ENCODE data around the gene VTI1A.

The VTI1A gene

DNA sequence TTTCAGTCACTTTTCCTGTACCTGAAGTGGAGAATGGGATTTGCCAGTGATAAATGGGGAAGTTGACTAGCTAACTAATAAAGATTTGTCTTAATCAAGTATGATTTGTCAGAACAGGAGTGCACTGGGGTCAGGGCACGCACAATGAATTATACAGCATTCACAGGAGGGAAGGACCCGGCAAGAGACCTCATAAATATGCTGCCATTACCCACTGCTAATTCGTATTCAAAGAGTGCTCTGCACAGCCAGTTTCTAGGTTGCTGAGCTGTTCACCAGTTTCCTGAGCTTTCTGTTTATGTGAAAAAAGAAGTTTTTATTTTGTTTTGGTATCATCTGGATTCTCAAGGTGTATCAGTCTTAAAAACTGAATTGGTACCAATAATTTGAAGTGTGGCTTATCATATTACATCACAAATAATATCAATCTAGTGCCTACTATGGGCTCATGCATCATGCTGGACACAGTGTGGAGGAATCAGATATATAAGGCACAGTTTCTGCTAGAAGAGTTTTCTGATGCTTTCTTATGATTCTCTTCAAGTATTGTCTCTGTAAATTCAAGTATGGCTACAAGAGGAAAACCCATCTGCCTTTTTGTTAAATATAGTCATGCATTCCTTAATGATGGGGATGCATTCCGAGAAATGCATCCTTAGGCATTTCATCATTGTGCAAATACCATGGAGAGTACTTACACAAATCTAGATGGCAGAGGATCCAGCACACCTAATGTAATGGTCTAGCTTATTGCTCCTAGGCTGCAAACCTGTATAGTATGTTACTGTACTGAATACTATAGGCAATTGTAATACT is 202.2 kb downstream of the VTI1A start:
- no peak for DNase-seq

DNA sequence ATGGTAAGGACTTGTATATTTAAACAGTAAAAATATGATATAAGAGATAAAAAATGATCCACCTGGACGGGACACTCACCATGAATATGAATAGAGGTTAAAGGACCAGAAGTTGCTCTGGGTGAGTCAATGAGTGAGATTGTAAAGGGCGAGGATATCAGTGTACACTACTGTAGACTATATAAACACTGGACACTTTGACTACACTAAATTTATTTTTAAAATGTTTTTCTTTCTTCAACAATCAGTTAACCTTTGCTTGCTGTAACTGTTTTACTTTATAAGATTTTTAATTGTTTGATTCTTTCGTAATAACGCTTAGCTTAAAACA is 202.8 kb downstream of the VTI1A start:
- DNase-seq: no peak

DNA sequence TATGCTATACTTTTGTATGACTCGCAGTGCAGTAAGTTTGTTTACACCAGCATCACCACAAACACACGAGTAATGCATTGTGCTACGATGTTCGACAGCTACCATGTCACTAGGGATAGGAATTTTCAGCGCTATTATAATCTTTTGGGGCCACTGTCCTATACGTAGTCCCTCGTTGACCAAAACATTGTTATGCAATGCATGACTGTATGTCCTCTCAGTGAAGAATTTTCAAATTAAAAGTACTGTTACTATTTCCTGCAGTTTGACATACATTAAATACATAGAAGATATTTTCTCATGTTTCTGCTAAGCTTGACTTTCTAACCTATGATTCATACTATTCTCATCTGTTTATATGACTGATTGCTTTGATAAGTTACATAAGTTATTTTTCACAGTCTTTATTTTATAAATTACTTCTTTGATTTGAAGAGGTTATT is 203.6 kb downstream of the VTI1A start:
- DNase-seq: no peak

DNA sequence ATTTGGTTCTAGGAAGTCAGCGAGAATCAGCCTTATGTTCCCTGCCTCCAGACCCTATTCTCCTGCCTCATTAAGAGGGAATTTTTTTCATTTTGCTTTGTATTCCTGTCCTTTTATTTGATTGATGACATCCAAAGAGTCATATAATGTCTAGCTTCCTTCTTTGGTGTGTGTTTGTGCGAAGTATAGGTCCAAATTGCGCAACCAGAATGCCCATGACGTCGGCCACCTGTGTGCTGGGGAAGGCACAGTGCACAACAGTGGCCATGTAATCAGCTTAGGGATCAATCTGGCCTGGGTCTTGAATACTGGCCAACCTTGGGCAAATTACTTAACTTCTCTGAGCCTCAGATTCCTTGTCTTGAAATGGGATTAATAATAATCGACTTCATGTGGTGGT is 206.2 kb downstream of the VTI1A start:
- DNase-seq: no peak

DNA sequence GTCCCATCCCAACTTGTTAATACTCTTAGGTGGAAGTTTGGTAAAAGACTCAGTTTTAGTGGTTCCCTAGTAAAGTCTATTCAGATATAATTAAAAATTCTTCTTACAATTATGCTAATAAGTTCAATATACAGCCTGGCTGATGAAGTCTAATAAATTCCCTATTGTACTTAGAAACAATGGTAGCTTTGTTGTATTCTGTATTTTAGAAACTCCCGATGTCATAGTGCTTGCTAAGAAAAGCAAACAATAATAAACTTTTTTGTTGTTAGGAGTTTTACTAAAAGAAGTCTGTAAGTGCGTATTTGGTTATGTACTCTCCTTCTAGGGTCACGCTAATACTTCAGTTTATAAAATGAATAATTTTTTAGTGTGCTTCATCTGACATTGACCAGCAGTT is 206.8 kb downstream of the VTI1A start:
- no peak for DNase-seq

DNA sequence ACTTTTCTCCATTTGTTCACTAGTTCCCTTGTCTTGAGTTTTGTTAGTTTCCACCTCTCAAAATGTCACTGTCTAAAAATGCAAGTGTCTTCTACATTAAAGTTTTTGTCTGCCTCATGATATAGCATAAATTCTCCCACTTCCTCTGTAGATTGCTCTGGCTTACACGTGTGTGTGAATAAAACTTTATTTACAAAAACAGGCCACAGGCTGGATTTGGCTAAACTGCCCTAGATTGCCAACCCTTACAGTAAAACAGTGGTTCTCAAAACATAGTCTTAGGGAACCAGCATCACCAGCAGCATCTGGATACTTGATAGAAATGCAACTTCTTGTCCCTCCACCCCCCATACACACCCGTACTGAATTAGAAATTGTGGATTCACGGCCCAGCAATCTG is 207.8 kb downstream of the VTI1A start:
- no peak for DNase-seq

DNA sequence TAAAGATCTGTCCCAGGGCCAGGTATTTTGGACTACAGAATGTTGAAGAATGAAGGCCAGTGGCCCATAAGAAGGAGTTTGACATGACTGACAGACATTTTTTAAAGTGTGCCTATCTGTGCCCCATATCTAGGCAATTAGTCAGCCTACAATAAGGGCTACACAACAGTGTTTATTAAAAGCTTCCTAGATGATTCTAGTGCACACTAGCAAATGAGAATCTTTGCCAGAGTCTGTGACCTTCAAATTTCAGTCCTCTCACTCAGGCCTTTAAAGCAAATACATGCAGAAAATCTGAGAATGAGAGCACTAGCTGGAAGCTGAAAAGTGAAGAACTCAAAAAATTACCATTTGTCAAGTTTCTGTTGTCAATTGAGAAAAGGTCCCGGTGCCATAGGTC is 208.7 kb downstream of the VTI1A start:
- DNase-seq: no peak

DNA sequence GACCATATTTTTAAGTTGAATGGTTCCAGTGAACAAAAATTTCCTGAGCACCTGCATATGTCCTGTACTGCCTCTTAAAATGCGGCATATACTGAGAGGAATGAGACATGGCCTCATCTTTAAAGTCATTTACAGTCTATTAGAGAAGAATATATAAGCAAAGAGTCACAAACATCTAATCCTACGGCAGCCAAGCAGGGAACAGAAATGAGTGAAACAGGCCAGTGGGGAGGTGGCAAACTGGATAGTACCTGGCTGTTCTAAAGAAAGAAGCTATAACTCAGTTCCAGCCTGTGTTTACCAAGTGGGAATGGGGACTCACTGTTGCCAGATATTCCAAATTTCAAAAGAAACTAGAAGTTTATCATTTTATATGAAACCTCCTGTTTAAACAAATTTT is 211.4 kb downstream of the VTI1A start:
- no peak for DNase-seq

DNA sequence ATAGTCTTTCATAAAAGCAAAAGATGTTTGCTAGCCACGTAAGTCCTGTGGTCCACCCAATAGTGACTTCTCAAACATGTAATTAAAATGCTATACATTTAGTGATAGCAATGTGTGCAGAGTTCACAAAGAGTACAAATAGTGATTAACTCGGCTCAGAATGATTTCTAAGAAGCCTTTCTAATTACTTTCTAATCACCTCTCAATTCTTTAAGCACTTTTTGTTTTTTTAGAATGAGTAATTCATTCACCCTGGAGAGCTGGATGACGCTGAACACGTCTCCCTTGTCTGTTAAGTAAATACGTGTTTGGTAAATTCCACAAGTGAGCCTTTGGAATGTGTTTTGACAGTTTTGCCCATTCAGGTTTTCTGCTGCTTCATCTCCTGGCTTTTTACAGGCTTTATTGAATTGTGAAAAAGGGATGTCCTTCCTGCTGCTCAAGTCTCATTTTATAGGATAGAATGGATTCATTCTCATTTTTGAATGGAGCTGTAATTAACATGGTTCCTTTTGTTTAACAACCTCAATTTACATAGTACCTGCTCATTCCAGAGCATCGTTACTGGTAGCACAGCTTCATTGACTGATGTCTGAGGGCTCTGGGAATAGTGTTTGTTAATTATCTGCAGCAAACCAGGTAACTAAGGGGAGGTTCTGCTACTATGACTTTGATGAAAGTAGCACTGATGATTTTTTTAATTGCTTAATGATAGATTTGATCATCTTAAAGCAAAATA is 212.1 kb downstream of the VTI1A start:
- no peak for DNase-seq

DNA sequence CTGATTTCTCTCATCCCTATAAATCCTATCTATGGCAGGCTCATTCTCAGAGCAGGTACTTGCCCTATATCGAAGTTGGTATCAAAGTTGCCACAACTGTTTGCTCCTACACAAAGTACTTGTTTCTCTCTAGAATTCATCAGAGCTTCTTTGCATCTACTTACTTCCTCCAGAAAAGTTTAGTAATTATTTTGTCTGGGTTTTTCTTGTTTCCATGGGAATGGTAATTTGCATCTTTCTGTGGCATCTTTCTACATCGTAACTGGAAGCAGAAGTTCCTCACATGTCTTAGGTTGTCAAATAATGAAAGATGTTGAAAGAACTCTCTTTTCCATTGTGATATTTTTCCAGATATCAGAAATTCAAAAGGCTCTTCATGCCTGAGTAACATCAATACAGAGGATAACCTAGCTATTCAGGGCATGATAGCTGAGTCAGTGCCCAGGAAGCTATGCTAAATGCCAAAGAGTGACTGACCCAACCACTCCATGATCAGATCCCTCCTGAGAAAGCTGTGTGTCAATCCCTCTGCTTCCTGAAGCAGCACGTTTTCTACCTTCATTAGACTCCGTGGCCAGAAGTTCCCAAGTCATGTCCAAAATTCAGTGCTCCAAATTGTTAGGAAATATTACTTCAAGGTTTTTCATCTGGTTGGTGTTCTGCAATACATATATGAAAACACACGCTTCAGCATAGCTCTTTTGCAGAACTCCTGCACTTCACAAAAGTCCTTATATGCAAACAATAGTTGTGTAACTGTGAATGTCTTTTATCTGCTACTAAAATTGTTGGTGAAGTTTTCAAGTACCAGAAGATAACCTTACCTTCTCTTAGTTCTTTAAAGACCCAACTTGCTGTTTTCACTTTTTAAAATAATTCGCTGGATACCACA is 216.5 kb downstream of the VTI1A start:
- DNase-seq: no peak

DNA sequence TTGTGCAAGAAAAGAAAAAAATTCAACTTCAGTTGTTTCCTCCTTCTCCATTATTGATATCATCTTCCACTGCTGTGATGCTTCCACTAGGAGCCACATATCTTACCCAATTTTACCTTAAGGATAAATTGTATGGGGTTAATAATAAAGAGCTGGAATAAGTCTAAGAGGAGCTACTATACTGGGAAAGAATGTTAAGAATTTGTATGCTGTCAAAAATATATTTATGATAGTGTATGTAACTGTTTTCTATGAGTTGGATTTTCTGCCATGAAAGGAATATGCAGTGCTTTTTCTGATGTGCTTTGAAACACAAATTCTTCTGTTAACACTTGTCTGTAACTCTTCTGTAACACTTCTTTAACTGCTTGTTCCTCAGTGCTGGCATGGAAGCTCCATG is 219.1 kb downstream of the VTI1A start:
- DNase-seq: no peak

DNA sequence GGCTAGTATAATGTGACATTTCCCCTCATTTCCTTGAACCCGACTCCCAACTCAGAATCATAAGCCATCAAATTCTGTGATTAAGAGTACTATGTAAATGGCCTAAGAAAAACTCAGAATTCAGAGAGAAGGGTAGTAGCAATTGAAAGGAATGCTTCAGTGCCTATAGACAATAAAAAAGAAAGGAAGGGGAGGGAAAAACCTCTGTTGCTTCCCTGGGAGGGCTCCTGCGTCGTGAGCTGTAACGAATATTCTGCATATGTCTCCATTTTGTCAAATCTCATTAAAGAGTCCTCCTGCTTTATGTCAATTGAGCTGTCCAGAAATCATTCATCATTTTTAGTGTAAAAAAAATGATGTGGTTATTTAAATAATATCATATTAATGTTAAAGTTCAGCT is 223.0 kb downstream of the VTI1A start:
- no peak for DNase-seq

DNA sequence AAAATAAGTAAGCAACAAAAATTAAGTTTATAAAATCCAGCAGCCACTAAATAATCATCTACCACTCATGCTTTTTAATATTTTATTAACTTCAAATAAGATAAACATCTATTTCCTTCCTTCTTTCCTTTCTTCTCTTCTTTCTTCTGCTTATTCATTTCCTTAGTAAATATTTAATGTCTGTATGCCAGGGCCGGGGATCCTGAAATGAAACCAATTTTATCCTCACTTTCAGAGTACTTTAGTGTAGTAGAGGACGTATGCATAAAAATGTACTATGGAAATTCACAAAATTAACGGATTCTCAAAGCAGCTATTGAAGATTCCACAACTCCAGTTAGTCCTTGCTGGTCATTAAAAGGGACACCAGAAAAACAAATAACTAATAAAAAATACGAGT is 224.7 kb downstream of the VTI1A start:
- no peak for DNase-seq

DNA sequence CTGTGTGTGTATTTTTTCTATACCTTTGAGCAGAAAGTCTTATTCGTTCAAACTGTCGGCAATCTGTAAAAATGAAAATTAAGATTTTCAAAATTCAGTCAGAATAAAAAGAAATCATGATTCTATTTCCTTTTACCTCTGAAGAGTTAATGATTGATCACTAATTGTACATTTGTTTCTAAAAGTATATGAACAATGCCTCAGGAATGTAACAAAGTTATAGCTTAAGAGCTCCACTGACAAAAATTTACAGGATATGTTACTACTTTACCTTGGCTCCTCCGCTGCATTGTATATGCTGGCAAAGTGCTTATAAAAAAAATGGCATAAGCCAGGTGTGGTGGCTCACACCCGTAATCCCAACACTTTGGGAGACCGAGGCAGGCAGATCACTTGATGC is 225.7 kb downstream of the VTI1A start:
- DNase-seq: no peak

DNA sequence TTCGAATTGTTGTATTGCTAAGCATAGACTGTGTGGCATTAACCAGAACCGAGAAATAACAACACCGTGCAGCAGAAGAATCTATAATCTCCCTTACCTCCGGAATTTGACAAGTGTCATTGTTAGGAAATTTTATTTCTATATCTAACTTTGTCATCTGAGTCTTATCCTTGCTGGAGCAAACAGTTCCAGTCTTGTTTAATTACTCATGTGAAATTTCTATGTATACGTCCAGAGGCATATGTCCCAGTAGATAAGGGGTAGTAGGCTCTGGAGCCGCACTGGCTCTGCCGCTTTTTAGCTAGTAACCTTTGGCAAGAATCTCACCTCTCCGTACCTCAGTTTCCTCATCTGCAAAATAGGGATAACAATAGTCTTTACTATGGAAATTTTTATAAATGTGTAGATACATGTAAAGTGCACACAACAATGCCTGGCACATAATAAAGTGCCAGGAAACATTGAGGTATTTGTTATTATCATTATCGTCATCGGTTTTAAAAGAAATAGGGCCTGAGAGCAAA is 228.6 kb downstream of the VTI1A start:
- DNase-seq: no peak

DNA sequence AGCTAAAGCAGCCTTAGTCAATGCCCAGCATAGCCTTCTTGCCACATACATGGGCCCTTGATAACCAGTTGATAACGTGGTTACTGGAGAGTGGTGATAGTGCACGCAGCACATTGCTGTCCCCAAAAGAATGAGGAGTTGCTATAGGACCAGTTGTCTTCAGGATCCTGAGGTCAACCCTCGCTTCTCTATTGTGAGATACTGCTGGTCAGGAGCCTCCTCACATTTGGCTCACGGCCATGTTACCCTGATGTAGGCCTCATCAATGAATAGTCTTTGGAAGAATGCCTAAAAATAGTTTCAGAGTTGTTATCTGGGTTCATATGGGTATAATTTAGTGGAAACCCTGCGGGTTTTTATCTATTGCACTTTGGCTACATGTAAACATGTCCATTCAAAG is 230.7 kb downstream of the VTI1A start:
- DNase-seq: no peak

DNA sequence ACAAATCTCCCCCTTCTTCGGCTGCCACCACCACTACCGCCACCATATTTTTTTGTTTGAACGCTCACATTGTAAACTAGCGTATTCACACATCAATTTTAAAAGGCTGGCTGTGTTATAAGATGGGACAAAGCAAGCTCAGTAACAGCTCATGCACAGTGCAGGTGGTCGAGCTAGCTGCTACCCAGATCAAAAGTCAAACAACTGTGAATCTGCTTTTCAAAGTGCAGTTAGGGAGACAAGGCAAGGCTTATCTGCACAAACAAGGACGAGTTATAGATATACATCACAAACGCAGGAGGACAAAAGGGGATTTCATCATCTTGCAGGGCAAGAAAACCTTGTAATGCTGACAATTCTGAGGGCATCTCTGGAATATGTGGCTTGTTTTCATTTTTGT is 231.6 kb downstream of the VTI1A start:
- no peak for DNase-seq

DNA sequence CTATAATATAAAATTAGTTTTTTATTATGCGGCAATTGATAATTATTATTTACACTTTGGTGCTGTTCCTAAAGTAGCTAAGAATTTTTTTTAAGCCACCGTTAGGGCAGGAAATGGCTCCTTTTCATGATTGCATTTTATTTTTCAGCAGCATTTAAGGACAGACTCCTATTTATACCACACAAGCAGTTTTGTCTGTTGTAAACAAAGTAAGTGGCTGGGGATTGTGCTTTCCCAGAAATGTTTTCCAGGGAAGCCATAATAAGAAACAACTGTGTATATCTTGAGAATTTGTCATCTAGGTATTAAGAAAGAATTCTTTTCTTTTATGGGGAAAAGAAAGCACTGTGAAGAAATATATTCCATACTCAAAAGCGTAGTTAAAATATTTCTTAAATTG is 232.0 kb downstream of the VTI1A start:
- no peak for DNase-seq

DNA sequence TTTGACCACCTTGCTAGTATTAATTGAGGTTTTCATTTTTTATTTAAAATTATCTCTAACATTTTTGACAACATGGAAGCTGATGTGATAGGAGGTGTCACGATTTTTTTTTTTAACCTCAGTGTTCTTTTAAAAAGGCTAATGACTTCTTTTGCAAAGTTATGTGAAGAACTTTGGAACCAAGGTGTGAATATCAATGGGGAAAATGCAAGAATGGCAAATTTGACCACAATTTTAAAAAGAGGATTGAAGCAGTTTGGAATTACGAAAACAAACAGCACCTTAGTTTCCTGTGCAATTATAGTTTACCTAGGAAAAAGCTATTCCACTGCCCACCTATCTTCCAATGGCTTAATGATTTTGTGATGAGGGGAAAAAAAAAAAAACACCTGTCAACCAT is 232.4 kb downstream of the VTI1A start:
- DNase-seq: no peak

DNA sequence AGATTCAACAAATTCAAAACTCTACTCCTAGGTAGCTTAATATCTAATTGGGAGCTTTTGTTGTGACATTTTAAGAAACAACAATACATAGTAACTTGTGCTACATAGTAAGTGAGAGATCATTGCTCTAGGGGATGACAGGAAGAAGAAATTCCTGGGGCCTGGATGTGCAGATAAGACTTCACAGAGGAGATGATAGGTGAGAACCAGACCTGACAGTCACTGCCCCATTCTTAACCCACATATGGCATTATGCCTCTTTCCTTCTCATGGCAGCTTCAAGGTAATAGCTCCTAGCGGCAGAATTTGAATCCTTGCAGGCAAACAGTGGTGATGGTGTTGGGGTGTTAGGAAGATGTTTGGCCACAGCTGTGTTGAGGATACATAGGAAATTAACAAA is 233.6 kb downstream of the VTI1A start:
- no peak for DNase-seq

DNA sequence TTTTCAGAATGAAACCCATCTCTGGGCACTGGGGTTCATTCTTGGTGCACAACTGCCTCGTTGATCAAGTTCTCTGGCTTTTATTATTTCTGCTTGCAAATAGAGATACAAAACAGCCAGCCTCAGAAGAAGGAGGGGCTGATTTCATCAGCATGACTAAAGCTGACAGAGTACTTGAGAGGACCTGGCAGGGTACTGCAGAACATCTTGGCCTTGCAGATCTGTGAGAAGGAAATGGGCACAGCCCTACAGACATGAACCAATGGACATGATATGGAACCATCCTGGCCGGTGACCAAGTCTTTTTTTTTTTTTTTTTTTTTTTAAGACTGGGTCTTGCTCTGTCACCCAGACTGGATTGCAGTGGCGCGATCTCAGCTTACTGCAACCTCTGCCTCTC is 240.6 kb downstream of the VTI1A start:
- no peak for DNase-seq

DNA sequence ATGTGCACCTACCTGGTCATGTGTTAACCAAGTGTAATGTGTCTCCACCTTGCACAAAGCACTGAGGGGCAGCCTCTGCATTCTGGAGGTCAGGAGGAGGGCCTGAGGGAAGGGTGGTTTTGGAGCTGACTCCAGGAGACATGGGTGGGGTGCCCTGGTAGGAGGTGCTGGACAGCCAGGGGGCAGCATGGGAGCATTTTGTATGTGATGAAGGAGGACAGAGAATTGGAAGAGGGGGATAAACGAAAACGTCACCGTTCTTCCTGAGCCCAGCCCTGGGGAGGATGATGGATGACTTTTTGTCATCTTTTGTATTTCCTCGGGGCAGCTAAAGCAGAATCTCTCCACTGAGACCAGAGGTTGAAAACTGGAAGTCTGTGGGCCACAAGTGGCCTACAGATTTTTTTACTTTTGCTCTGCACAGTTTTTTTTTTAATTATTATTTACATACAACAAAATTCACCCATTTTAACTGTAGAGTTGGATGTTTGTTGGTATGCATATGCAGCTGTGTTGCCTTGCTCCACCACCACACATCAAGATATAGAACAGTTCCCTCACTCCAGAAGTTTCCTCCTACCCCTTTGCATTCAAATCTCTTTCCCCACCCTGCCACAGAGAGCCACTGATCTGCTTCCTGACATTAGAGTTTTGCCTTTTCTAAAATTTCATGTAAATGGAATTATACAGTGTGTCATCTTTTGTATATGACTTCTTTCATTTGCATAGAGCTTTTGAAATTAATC is 242.5 kb downstream of the VTI1A start:
- DNase-seq: no peak

DNA sequence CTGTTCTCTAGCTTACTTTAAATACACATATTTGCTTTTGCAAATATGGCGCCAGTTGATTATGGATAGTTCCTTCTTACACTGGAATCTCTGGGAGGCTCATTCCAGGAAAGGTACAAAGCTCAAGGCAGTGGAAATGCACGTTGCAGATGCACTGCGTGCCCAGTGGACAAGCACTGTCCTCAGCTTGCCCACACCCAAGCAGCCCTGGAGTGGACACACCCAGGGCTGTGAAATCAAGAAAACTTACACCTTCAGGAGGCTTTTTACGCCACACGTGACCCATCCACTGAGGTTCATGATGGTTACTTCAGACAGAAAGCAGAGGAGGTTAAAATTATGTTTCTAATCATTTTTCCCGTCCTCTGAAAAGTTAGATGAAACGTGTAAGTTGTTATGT is 248.5 kb downstream of the VTI1A start:
- no peak for DNase-seq
